A673 (cell line): Measurements from ENCODE around the gene EBPL.

Experiments
- EZH2 ChIP-seq: fragments of 200-600 bp; sonication (generic); IDR thresholded peaks from 2 replicates; pipeline ENCODE4 v1.6.1; 2017; ENCODE audit warnings: borderline replicate concordance, low read depth, mild to moderate bottlenecking, mixed read lengths, antibody characterized with exemption, low read length; ENCODE audit not compliant: poor library complexity, severe bottlenecking
- TF ChIP-seq, protein P1 (sequence below): fragments of 300-800, 200-600 bp; sonication (generic); conservative IDR thresholded peaks from 2 replicates; pipeline ENCODE4 v1.5.1; 2017; ENCODE audit warnings: low read depth, mild to moderate bottlenecking, antibody characterized with exemption, low read length, moderate library complexity, mixed read lengths

DNA sequence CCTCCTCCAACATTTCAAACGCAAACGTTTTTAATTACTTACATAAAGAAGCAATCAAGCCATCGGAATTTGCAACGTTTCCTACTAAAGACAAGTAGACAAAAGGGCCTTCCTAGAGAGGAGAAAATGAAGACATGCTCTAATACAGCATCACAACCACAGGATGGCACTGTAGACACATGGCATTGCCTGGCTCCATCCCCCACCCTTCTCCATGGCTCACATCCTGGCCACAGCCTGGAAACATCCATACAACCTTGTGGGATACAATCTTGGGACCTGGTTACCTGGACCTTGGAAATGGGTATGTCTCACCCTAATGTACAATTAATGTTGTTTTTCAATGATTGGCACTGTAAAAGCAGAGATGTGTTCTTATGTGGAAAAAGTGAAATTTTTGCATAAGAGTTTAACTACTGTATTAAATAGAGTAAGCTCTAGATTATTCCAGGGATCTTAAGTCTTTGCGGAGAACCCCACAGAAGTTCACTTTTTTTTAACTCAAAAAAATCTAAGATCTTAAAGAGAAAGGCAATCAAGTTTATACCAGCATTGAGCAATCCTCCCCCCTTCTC is 21.5 kb downstream of the EBPL start:
- TF ChIP-seq, protein P1, sequence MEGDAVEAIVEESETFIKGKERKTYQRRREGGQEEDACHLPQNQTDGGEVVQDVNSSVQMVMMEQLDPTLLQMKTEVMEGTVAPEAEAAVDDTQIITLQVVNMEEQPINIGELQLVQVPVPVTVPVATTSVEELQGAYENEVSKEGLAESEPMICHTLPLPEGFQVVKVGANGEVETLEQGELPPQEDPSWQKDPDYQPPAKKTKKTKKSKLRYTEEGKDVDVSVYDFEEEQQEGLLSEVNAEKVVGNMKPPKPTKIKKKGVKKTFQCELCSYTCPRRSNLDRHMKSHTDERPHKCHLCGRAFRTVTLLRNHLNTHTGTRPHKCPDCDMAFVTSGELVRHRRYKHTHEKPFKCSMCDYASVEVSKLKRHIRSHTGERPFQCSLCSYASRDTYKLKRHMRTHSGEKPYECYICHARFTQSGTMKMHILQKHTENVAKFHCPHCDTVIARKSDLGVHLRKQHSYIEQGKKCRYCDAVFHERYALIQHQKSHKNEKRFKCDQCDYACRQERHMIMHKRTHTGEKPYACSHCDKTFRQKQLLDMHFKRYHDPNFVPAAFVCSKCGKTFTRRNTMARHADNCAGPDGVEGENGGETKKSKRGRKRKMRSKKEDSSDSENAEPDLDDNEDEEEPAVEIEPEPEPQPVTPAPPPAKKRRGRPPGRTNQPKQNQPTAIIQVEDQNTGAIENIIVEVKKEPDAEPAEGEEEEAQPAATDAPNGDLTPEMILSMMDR: peak; percentile 69
- TF ChIP-seq EZH2: no peak
